ENCODE data around the gene CEP43. TPM values are rescaled to one million over a fixed set of nuclear protein-coding genes. Genes with fewer than 3 reads are reported as not detected.

CEP43 gene
- total and polyA plus RNA-seq, 12 donors, result 7.5 to 15.0 (median 9.9) TPM

- peaks cover 0 to 12% (median 0%) of the 10 kb centered on the region in 9 donors for H3K36me3 ChIP-seq
- DNase-seq (no peak), ATAC-seq (peak; percentile 10 to 68 (median 26))
- WGBS, 2 donors, result 0 to 2% methylated on average over 45 to 54 of the region's 54 CpGs
- H3K4me3 ChIP-seq, result peak overlapping the region; percentile 63 to 95 (median 84)
- H3K27ac ChIP-seq, result peak overlapping the region in 9 of 10 donors; percentile 35 to 95 (median 76)
- peaks cover 7 to 65% (median 20%) of the 10 kb centered on the region in 9 donors for H3K4me1 ChIP-seq
- intact Hi-C loops (cut with DNase I), result loop anchor here in 4 of 10 donors (5.0 to 10.0 kb wide), 2 partner anchors 41 to 171 kb away; partner anchors contain the start of gene CEP43 (in 3 of the 4)
- H3K27me3 ChIP-seq, result no peaks in the 10 kb centered on the region
- no peak for TF ChIP-seq CTCF (IDR thresholded peaks at IDR 0.05)
- no peaks in the 10 kb centered on the region for H3K9me3 ChIP-seq
These were observed 43.2 kb upstream of the CEP43 start for GRCh38 chr6:166955865-166956443.

- Histone ChIP-seq H3K4me3 (peak within 1 kb of the TSS; percentile 63 to 95 (median 84)), H3K36me3 (peaks cover 0 to 7% (median 0%) of the 10 kb centered on the region in 9 donors), H3K4me1 (peaks cover 7 to 59% (median 20%) of the 10 kb centered on the region in 9 donors), H3K9me3 (no peaks in the 10 kb centered on the region), H3K27me3 (no peaks in the 10 kb centered on the region), H3K27ac (peak within 1 kb of the TSS; percentile 38 to 95 (median 78))
- DNase-seq (peak; percentile 97 to 99), ATAC-seq (peak; percentile 98 to 99 (median 99))
- intact Hi-C loops (cut with DNase I), result loop anchor here in 4 of 10 donors (5.0 to 10.0 kb wide), 2 partner anchors 41 to 172 kb away; partner anchors contain the start of gene CEP43 (in 3 of the 4)
- WGBS, 2 donors, result 0 to 2% methylated on average over 65 to 71 of the region's 71 CpGs
- no peak for TF ChIP-seq CTCF (IDR thresholded peaks at IDR 0.05)
These were observed 42.6 kb upstream of the CEP43 start, which contains the start of gene RNASET2 for GRCh38 chr6:166956444-166957086. Gene RNASET2 (minus strand): TSS chr6:166956550. CDS start chr6:166956182, 368 bp downstream.

- Histone ChIP-seq H3K27me3 (no peaks in the 10 kb centered on the region), H3K9me3 (no peaks in the 10 kb centered on the region), H3K27ac (peak overlapping the region; percentile 38 to 95 (median 78)), H3K4me1 (peaks cover 7 to 54% (median 20%) of the 10 kb centered on the region in 9 donors), H3K36me3 (peaks cover 0 to under 1% (median 0%) of the 10 kb centered on the region in 9 donors), H3K4me3 (peak overlapping the region; percentile 63 to 95 (median 84))
- no peak for TF ChIP-seq CTCF (IDR thresholded peaks at IDR 0.05)
- DNase-seq (peak; percentile 32 to 67), ATAC-seq (peak; percentile 26 to 63 (median 45))
- WGBS, 2 donors, result 14 to 17% methylated on average over 26 of the region's 26 CpGs
- intact Hi-C loops (cut with DNase I), result loop anchor here in 4 of 10 donors (5.0 to 10.0 kb wide), 2 partner anchors 40 to 172 kb away; partner anchors contain the start of gene CEP43 (in 3 of the 4)
These were observed 42.0 kb upstream of the CEP43 start for GRCh38 chr6:166957087-166957804.

GRCh38 chr6:166957805-166958076, 41.5 kb upstream of the CEP43 start:
- Histone ChIP-seq H3K4me1 (peaks cover 7 to 51% (median 20%) of the 10 kb centered on the region in 9 donors), H3K27me3 (no peaks in the 10 kb centered on the region), H3K27ac (peak overlapping the region in 7 of 10 donors; percentile 7 to 95 (median 76)), H3K36me3 (no peaks in the 10 kb centered on the region), H3K4me3 (peak overlapping the region in 4 of 10 donors; percentile 83 to 95 (median 90)), H3K9me3 (no peaks in the 10 kb centered on the region)
- DNase-seq, result no peak
- intact Hi-C loops (cut with DNase I), result loop anchor here in 4 of 10 donors (5.0 to 10.0 kb wide), 2 partner anchors 40 to 173 kb away; partner anchors contain the start of gene CEP43 (in 3 of the 4)
- TF ChIP-seq CTCF (IDR thresholded peaks at IDR 0.05), result no peak
- 90 to 96% methylated on average over 5 of the region's 5 CpGs for WGBS, 2 donors
- ATAC-seq, result no peak

All from heart right ventricle (tissue), 16 donors.